Globus pallidus (tissue), 1 donor: ENCODE data around the gene TENT5A.
"Not testable (repeated sequence)": the region's sequence is repeated elsewhere in the genome, so short reads cannot be mapped to it uniquely, and the experiment has no call there.

Experiments
- DNase-seq: peaks from one replicate; pipeline ENCODE4 v3.0.0-alpha.2; 2015; ENCODE audit warnings: low spot score

TENT5A gene

DNA sequence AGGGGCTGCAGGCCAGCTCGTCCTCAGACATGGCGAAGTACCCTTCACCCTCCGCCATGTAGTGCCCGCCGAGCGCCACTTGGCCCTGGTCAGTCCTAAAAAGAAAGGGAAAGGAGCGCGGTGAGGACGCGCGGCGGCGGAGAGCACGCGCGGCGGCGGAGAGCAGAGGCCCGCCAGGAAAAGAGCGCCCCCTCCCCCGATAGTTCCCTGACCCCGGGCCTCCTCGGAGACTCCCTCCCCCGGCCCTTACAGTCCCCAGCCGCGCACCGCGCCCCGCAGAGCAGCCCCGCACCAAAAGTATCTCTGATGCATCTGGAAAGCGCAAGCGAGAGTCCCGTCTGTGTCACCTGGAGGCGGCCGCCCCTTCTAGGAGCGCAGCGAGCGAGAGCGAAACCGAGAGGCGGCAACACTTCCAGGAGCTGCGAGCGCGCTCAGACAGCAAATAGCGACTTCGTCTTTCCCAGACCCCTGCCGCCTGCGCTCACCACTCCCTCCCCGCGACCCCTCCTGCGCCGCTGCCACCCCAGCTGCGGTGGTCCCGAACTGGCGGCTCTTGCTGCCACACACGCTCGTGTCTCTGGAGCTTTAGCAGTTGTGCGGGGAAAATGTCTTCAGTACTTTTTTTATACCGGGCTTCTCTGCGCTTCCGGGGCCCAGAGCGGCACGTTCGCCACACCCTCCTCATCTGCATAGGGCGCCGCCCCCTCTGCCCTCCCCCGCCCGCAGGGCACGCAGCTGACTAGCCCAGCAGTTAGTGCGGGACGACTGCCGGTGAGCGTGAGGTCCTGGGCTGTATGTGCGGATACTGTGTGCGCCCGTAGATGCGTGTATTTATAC is at the start of gene TENT5A:
Gene TENT5A (minus strand): TSS at position 598 of the 837 bp plus-strand sequence. CDS start 540 bp downstream, at position 58.
- peak; percentile 74 for DNase-seq

DNA sequence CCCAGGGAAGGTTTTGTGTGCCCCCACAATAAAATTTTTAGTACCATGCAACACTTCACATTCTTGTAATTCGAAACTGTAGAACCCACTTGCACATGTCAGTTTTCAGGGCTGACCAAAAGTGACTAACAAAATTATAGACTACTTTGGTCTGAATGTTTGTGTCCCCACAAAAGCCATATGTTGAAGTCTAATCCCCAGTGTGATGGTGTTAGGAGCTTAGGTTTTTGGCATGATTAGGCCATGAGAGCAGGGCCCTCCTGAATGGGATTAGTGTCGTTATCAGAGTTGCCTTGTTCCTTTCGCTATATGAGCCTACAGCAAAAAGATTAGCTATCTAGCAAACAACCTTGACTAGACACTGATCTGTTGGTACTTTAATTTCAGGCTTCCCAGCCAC is 49.0 kb upstream of the TENT5A start:
- DNase-seq = no peak

DNA sequence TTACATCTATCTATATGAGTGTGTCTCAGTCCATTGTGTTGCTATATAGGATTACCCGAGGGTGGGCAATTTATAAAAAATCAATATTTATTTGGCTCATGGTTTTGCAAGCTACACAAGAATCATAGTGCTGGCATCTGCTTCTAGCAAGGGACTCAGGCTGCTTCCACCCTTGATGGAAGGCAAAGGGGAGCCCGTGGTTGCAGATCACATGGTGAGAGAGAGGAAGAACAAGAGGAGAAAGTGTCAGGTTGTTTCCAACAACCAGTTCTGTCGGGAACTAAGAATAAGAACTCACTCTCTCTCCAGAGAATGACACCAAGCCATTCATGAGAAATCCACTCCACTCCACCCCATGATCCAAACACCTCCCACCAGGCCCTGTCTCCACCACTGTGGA is 48.2 kb upstream of the TENT5A start:
- no peak for DNase-seq

DNA sequence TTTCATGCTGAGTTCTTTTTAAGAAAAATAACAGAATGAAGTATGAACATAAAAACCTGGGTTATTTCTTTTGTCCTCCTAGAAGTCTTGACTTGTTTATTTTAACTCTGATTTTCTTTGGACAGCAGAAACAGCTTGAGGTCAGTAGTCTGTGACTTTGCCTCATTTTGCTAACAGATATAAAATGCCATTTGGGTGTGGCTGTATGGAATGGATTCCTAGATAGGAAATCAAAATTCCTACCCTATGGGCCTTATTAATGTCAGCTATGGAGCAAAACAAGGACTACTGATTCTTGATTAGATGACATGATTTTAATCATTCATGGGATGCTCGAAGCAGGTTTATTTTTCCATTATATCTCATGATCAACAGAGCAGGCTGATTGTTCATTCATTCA is 46.8 kb upstream of the TENT5A start:
- DNase-seq = no peak

DNA sequence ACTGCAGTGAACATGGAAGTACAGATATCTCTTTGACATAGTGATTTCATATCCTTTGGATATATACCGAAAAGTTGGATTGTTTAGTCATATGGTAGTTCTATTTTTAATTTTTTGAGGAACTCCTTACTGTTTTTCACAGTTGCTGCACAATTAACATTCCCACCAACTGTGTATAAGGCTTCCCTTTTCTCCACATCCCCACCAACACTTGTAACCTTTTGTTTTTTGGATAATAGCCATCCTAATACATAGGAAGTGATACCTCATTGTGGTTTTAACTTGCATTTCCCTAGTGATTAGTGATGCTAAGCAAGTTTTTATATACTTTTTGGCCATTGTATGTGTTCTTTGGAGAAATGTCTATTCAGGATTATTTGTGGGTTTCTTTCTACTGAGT is 45.1 kb upstream of the TENT5A start:
- no peak for DNase-seq

DNA sequence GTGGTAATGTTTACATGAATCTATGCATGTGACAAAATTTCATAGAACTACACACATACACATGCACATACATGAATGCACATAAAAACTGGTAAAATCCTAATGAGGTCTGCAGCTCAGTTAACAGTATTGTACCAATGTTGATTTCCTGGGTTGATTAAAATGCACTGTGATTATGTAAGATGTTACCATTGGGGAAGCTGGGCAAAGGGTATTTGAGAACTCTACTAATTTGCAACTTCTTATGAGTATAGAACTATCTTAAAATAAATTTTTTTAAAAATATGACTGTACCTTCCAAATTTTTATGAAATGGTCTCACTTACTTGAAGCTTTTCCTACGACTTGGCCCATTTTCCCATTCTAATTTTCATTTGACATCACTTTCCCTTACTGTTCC is 43.4 kb upstream of the TENT5A start:
- DNase-seq = no peak

DNA sequence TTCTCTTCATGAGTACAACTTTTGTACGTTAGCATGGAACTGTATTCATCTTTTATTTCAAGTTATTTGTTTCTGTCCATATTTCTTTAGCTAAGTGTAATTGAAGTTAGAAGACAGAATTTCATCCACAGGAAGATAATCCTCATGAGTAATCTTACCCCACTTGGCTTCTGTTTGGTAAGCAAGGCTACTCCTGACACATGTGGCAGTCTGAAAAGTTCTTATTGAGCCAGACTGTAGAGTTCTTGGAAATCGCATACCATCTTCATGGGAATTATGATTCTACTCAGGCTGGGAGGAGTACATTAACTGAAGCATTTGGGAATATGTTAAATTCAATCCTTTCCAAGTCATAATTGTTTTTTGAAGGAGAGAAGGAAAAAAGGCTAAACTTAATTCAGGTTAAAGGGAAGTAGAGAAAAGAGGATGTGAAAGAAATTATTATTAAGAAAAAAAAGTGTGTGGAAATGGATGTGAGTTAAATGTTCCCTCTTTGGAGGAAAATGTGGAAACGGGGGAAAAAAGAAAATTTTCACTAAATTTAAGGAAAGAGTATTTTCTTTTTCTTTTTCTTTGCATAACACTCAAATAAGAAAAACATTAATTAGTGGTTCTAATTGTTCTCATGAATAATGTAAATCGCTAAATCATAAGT is 41.5 kb upstream of the TENT5A start:
- no peak for DNase-seq

DNA sequence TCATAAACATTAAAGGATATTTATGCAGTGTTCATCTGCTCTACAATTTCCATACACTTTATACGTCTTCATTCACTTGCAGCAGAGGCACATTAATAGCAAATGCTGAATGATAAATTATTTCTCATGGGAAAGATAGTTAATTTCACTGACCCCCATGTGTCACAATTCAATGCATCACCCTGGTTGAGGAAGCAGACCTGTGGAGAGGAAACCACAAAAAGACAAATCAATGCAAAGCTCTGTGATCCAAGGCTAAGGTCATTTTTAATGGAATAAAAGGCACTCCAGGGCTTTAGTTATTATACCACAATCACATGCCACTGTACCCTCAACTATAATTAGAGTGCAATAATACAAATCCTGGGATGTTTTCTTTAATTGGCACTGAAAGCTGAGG is 40.3 kb upstream of the TENT5A start:
- no peak for DNase-seq

DNA sequence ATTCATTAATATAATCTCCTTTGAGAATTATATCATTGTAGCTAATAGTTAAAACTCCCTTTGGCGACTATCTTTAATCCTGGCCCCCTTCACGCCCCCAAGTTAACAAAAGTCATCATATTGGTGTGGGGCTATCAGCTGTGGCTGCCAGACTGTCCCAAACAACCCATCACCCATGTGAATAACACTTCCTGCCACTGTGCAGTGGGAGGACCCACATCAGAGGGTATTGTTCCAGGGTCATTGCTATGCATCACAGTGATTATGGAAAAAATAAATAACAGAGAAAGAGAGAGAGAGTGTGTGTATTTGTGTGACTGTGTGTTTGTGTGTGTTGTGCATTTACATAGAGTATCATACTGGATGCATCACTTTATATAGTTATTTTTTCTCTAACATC is 39.3 kb upstream of the TENT5A start:
- DNase-seq = no peak

DNA sequence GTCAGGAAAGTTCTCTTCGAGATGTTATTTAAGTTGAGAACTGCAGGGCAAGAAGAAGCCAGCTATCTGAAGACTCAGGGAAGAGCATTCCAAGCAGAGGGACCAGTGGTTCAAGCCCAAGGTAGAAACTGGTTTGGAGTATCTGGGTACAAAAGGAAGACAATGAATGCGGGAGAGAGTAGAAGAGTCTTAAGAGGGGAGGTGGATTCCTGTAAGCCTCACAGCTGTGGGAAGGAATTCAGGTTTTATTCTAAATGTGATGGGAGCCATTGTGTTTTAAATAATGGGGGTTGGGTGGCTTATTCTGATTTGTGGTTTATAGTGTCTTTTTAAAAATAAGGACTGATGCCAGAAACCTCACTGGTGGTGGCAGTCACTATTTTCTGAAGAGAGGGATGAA is 37.6 kb upstream of the TENT5A start:
- no peak for DNase-seq

DNA sequence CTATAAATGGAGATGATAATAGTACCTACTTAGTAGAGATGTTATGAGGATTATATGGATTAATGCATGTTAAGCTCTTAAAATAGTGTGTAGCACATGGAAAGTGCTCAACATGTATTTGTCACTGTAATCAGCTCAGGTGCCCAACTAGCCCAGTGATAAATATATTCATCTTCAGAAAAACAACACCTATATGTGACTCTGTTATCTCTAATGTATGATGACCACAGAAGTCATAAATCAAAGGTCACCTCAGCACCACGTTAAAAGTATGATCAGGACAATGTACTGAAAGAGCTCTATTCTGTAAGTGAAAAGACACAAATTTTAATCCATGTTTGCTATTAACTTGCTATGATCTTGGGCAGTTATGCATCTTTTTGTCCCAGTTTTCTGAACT is 36.8 kb upstream of the TENT5A start:
- DNase-seq = no peak

DNA sequence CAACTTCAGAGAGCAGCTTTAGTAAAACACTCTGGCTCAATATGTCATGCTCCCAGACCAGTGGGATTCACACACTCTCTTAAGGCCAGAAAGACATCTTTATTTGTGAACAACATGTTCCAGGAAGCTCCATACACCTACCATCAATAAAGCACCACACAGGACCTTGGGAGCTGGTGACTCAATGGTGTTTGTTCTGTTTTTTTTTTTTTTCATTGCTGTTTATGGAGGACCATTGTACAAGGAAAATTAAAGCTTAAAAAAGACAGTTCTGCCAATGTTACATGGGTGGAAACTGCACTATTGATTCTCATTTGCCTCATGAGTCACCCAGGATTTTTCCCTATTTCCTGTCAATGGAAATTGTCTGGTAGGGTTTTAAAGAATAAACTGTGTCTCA is 36.3 kb upstream of the TENT5A start:
- no peak for DNase-seq

DNA sequence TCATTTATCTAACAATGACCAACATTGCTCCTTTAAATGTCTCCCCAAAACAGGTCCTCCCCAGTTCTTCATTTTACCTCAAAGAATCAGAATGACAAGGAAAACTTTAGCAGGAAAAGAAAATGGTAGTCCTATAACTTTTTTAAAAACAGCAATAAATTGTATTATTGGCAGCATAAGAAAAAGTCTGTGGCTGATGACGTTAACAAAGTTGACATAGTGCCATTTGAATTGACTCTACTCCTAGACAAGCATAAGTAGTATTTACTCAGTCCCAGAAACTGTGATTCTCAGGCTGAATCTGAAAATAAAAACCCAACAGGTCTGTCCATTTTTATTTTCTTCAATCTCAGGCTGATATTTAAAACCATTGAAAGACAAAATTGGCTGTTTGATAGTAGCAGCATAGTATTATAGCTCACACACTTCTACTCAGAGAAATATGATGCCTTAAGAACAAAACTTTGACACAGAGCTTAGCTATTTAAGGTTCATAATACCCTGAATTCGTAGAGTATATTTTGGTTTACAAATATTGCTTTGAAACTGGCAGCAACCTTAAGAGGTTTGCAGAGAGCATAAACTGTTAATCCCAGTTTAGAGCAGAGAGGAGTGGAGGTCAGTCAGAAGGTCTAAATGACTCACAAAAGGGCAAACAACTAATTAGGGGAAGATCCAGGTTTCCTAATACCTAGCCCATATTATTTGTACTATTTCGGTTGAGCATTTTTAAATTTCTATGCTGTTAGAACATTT is 35.0 kb upstream of the TENT5A start:
- DNase-seq = no peak

DNA sequence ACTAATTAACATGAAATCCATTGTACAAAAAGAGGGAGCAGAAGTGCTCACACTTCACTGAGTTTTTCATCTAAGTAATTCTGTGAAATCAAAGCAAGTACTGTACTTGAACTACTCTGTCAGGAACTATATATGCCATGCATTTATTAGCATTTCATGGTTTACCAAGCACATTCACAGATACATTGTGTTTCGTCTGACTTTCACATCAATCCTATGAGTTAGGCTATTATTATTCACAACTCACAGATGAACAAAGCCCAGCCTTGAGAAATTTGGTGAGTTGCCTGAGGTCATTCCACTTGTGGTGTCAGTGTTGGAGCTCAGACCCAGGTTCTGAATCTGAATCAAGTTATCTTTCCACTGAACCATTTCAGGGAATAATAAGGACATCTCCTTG is 33.7 kb upstream of the TENT5A start:
- DNase-seq = no peak

DNA sequence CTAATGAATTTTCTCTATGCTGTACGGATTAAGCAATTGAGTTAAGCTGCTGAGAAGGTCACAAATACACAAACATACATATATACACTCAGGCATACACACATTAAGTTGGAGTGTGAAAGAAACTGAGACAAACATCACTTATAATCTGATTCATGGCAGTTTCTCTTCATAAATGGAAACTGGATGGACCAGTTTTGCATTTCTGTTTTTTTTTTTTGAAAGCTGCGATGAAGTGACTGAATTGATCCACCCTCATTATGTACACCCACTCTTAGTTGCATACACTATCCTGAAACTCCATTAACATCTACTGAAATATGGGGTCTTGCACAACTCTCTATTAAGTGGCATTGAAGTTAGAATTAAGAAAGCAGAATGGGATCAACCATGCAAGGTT is 32.9 kb upstream of the TENT5A start:
- DNase-seq = no peak

DNA sequence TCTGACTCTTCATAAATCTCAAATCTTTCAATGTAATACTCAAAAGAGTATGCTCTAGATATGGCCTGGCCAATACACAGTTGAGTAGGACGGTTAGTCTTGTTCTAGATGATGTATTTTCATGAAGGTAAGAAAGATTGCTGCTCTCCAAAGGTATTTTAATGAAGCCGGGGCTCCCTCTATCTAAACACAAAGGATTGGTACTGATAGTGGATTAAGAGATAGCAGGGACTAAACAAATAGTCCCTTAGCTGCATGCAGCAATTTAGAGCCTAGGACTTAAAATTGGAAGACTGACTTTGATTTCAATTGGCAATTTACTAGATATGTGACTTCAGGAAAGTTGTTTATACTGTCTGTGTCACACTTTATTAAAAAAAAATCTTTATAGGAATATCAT is 31.4 kb upstream of the TENT5A start:
- DNase-seq = no peak

DNA sequence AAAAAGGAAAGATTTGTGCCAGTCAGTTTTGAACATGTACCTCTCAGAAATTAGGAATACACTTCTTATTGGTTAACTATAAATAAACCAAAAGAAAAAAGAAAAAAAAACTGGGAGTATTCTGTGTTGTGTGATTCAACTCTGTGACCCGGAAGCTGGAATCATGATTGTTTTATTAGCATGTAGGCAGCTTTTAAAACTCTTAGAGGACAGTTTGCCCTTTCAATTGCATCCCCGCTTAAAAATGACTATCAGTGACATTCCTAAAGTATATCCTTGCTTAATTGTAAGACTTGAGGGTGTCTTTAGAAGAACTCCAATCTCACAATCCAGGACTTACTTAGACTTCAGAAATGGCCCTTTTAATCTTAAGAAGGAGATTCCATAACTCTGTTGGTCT is 29.1 kb upstream of the TENT5A start:
- DNase-seq = no peak

DNA sequence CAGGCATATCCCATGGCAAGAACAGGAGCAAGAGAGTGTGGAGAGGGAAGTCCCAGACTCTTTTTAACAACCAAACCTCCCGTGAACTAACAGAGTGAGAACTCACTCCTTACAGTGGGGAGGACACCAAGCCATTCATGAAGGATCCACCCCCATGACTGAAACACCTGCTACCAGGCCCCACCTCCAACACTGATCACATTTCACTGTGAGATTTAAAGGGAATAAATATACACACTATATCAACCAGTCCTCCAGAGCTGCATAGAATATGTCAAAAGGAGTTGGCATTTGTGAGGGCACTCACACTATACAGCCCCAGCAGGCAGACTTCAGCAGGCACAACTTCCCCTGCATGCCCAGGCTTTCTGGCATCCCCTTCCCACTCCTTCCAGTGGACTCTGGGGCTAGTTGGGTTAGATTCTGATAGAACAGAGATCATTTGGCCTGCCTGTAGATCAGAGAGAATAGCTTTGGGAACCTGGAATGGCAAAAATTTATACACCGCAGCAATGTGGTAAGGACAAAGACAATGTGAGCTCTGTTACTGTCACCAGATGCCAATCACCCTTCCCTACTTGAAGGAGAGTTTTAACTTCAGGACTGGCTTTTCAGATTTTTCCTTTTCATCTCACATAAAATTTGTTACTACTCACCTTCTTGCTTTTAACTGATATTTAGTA is 25.2 kb upstream of the TENT5A start:
- no peak for DNase-seq

DNA sequence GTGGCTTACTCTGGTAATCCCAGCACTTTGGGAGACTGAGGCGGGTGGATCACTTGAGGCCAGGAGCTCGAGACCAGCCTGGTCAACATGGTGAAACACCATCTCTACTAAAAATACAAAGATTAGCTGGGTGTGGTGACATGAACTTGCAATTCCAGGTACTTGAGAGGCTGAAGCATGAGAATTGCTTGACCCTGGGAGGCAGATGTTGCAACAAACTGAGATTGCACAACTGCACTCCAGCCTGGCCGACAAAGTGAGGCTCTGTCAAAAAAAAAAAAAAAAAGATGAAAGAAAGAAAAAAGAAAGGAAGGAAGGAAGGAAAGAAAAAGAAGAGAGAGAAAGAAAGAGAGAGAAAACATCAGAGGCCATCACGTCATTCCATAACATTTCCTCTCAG is 23.7 kb upstream of the TENT5A start:
- not testable (repeated sequence) for DNase-seq

DNA sequence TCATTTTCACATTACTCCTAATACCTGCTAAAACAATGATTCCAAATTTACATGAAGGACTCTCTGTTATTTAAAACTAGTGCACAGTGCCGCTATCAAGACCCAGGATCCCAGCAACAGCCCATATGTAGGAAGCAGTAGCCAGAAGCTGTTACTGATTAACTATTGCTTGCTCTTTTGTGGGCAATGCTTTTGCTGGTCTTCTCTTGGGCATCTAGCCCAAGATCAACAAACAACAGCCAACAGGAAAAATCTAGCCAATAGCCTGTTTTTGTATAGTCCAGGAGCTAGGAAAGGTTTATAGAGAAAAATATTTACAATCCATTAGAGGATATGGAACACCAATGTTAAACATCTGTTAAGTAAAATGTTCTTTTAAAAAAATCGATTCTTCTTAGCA is 22.1 kb upstream of the TENT5A start:
- DNase-seq = no peak

DNA sequence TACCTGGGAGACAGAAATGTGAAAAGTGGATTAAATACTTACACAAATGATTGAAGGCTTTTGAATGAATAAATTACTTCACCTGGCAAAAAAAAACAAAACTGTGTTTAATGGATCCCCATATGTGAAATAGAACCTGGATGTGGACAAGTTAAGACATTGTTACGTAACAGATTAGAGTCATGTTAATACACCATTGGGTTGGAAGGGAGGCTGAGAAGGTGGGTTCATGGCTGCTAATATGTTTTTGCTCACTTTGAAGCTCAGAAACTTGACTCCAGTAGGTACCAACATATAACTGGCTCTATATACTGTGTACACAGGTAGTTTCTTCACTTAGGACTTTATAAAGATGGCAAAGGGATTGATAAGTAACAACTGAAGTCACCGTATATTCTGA is 21.4 kb upstream of the TENT5A start:
- DNase-seq = no peak

DNA sequence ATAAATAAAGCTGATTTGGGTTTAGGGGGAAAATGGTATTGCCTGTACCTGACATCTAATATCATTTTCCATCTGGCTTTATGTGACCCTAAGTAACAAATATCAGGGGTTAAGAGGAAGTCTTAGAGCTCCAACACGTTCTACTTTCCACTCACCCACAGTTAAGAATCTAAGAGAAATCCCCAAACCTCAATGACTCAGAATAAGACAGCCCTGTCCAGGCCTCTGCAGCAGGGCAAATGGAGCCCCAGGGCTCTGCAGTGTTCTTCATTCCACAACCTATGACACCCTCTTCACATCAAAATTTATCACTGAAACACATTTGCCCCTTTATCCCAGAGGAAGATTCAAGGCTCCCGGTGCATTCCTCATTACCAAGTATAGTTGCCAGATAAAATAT is 20.3 kb upstream of the TENT5A start:
- no peak for DNase-seq
